Thyroid gland (tissue), 4 donors: ENCODE results near the gene CACTIN.

ENCODE experiments used
- CTCF ChIP-seq, 6 experiments: fragments of 200-600 bp in 3 of 6; fragments of 450-650 bp in 3 of 6; sonication (generic) in 3 of 6; IDR thresholded peaks; one replicate each; pipeline ENCODE4 v1.5.1; 2016 to 2019; ENCODE audit warnings: antibody characterized with exemption in 6 of 6, mild to moderate bottlenecking in 2 of 6, inconsistent platforms in 1 of 6, moderate library complexity in 1 of 6
- POLR2A ChIP-seq, 2 donors: fragments of 450-650 bp; IDR thresholded peaks; one replicate each; pipeline ENCODE4 v1.6.1; 2017; ENCODE audit warnings: antibody characterized with exemption in 2 of 2, mild to moderate bottlenecking in 2 of 2, moderate library complexity in 1 of 2

- TF ChIP-seq CTCF (IDR thresholded peaks at IDR 0.05): no peak
- no peak for TF ChIP-seq POLR2A (IDR thresholded peaks at IDR 0.05)
Measured at GRCh38 chr19:3606174-3606689, 20.4 kb downstream of the CACTIN start.
